ENCODE measurements around the gene PLEKHA7.

DNA sequence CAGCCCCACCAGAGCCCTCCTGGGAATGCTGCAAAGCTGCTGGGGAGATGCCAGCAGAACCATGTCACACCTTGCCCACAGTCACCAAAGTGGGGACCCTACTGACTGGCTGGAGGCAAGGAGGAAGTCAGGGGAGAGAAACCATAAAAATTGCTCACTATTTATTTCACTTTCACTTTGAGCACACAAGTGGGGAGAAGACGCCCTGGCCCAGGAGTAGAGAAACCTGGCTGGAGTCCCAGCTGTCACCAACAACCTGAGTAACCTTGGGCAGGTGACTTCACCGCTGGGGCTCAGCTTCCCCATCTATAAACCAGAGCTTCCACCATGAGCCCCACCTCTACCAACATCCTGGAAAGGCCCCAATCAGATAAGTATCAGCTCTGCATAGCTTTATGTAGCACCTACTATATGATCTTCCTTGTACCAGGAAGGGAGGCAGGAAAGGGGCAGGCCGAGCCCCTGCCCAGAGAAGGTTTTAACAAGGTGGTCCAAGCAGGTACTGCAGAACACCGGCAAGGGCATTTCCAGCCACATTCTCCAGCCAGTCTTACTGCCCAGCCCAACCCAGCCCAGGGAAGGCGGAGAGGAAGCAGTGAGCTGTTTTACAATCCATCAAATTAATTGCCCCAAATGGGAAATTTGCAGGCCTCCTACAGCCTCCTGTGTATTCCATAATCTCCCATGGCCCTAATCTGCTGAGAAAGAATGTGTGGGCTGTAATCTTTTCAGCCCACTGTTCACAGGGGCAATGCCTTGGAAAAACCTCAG, 27.6 kb downstream of the PLEKHA7 start:
- TF ChIP-seq, protein P1, sequence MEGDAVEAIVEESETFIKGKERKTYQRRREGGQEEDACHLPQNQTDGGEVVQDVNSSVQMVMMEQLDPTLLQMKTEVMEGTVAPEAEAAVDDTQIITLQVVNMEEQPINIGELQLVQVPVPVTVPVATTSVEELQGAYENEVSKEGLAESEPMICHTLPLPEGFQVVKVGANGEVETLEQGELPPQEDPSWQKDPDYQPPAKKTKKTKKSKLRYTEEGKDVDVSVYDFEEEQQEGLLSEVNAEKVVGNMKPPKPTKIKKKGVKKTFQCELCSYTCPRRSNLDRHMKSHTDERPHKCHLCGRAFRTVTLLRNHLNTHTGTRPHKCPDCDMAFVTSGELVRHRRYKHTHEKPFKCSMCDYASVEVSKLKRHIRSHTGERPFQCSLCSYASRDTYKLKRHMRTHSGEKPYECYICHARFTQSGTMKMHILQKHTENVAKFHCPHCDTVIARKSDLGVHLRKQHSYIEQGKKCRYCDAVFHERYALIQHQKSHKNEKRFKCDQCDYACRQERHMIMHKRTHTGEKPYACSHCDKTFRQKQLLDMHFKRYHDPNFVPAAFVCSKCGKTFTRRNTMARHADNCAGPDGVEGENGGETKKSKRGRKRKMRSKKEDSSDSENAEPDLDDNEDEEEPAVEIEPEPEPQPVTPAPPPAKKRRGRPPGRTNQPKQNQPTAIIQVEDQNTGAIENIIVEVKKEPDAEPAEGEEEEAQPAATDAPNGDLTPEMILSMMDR (IDR thresholded peaks at IDR 0.05; ENCODE audit: insufficient read depth, low read length), result no peak
- TF ChIP-seq POLR2AphosphoS5 (IDR thresholded peaks at IDR 0.05; ENCODE audit: low read depth) (no peak), GABPA (IDR thresholded peaks at IDR 0.05; ENCODE audit: low read depth) (no peak)
- TF ChIP-seq, protein P2, sequence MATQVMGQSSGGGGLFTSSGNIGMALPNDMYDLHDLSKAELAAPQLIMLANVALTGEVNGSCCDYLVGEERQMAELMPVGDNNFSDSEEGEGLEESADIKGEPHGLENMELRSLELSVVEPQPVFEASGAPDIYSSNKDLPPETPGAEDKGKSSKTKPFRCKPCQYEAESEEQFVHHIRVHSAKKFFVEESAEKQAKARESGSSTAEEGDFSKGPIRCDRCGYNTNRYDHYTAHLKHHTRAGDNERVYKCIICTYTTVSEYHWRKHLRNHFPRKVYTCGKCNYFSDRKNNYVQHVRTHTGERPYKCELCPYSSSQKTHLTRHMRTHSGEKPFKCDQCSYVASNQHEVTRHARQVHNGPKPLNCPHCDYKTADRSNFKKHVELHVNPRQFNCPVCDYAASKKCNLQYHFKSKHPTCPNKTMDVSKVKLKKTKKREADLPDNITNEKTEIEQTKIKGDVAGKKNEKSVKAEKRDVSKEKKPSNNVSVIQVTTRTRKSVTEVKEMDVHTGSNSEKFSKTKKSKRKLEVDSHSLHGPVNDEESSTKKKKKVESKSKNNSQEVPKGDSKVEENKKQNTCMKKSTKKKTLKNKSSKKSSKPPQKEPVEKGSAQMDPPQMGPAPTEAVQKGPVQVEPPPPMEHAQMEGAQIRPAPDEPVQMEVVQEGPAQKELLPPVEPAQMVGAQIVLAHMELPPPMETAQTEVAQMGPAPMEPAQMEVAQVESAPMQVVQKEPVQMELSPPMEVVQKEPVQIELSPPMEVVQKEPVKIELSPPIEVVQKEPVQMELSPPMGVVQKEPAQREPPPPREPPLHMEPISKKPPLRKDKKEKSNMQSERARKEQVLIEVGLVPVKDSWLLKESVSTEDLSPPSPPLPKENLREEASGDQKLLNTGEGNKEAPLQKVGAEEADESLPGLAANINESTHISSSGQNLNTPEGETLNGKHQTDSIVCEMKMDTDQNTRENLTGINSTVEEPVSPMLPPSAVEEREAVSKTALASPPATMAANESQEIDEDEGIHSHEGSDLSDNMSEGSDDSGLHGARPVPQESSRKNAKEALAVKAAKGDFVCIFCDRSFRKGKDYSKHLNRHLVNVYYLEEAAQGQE (IDR thresholded peaks at IDR 0.05; ENCODE audit: insufficient replicate concordance, low read depth), result no peak
